SK-N-SH (cell line): ENCODE measurements around the gene LHFPL5. TPM values are rescaled to one million over a fixed set of nuclear protein-coding genes. Genes with fewer than 3 reads are reported as not detected.

Experiments
- CTCF ChIA-PET: fragments of 300-600, 350-600 bp; formaldehyde crosslinking; extraction: SDS; loops from one replicate; lab custom pipeline; 2021; lab: Yijun Ruan, JAX
- POLR2A ChIA-PET: fragments of 350-600 bp; sonication (Branson Sonifier 250); formaldehyde crosslinking; extraction: SDS; loops from one replicate; lab custom pipeline; 2020; ENCODE audit warnings: antibody characterized with exemption, inconsistent platforms; lab: Yijun Ruan, JAX
- DNase-seq: peaks from one replicate; pipeline ENCODE4 v3.0.0; 2012
- H2AFZ ChIP-seq: fragments of 200-600 bp; sonication (generic); 2 replicates; pipeline ENCODE4 v1.8.1; 2016; ENCODE audit warnings: antibody characterized with exemption, mild to moderate bottlenecking, low read depth
- H3F3A ChIP-seq: fragments of 200-600 bp; sonication (generic); replicated peaks from 2 replicates; pipeline ENCODE3; 2016; ENCODE audit warnings: antibody characterized with exemption, mild to moderate bottlenecking; ENCODE audit not compliant: insufficient read depth
- H3K27ac ChIP-seq, 2 experiments: fragments of 200-500 bp in 1 of 2; fragments of 200-600 bp in 1 of 2; sonication (Bioruptor generic) in 1 of 2; sonication (generic), shearing (Covaris generic) in 1 of 2; 2 replicates each; pipeline versions ENCODE4 v1.5.1 to v1.6.1; 2014 to 2016; ENCODE audit warnings: low read depth in 2 of 2, inconsistent platforms in 1 of 2, low read length in 1 of 2, mild to moderate bottlenecking in 1 of 2, mixed read lengths in 1 of 2
- H3K27me3 ChIP-seq: fragments of 200-600 bp; sonication (generic), shearing (Covaris generic); 2 replicates; pipeline ENCODE4 v1.6.1; 2016; ENCODE audit warnings: mixed run types; ENCODE audit not compliant: insufficient read depth
- H3K36me3 ChIP-seq, 2 experiments: fragments of 200-500 bp in 1 of 2; fragments of 200-600 bp in 1 of 2; sonication (Bioruptor generic) in 1 of 2; sonication (generic) in 1 of 2; replicated peaks in 1 of 2; 2 replicates each; pipeline versions ENCODE3 to v1.5.1; 2014 to 2016; ENCODE audit warnings: low read length in 1 of 2, mild to moderate bottlenecking in 1 of 2; ENCODE audit not compliant: insufficient read depth in 2 of 2, control insufficient read depth in 1 of 2
- H3K4me1 ChIP-seq, 2 experiments: fragments of 200-500 bp in 1 of 2; fragments of 200-600 bp in 1 of 2; sonication (Bioruptor generic) in 1 of 2; sonication (generic), shearing (Covaris generic) in 1 of 2; 2 replicates each; pipeline versions ENCODE4 v1.5.1 to v1.6.1; 2014 to 2016; ENCODE audit warnings: low read depth in 1 of 2, low read length in 1 of 2, mixed run types in 1 of 2; ENCODE audit not compliant: insufficient read depth in 2 of 2, control insufficient read depth in 1 of 2
- H3K4me2 ChIP-seq: fragments of 200-600 bp; sonication (generic), shearing (Covaris generic); 2 replicates; pipeline ENCODE4 v1.6.1; 2017; ENCODE audit warnings: mixed run types
- H3K4me3 ChIP-seq, 2 experiments: fragments of 200-500 bp in 1 of 2; fragments of 200-600 bp in 1 of 2; sonication (Bioruptor generic) in 1 of 2; sonication (generic), shearing (Covaris generic) in 1 of 2; 2 replicates each; pipeline versions ENCODE4 v1.5.1 to v1.8.1; 2014 to 2016; ENCODE audit warnings: low read depth in 2 of 2, inconsistent platforms in 1 of 2, low read length in 1 of 2, mild to moderate bottlenecking in 1 of 2, mixed read lengths in 1 of 2, moderate library complexity in 1 of 2
- H3K79me2 ChIP-seq: fragments of 200-600 bp; sonication (generic); 2 replicates; pipeline ENCODE4 v1.8.1; 2017; ENCODE audit warnings: mild to moderate bottlenecking; ENCODE audit not compliant: insufficient read depth
- H3K9ac ChIP-seq: fragments of 200-600 bp; sonication (generic); 2 replicates; pipeline ENCODE4 v1.6.1; 2017; ENCODE audit warnings: mixed run types
- H3K9me2 ChIP-seq: fragments of 200-600 bp; sonication (generic); 2 replicates; pipeline ENCODE4 v1.6.1; 2017; ENCODE audit warnings: mixed run types
- H3K9me3 ChIP-seq: fragments of 200-600 bp; sonication (generic); 2 replicates; pipeline ENCODE4 v1.6.1; 2017; ENCODE audit warnings: mixed run types, mild to moderate bottlenecking, moderate library complexity
- H4K20me1 ChIP-seq: fragments of 200-600 bp; sonication (generic); 2 replicates; pipeline ENCODE4 v1.6.1; 2017; ENCODE audit warnings: mild to moderate bottlenecking, mixed run types; ENCODE audit not compliant: insufficient read depth
- EZH2phosphoT487 ChIP-seq: fragments of 200-600 bp; sonication (generic); IDR thresholded peaks from 2 replicates; pipeline ENCODE4 v1.6.1; 2017; ENCODE audit warnings: low read depth, mixed run types, mild to moderate bottlenecking, antibody characterized with exemption, moderate library complexity, borderline replicate concordance
- FOXM1 ChIP-seq: IDR thresholded peaks from 2 replicates; pipeline ENCODE4 v1.4.0; 2012; ENCODE audit warnings: low read depth, mild to moderate bottlenecking
- JUND ChIP-seq: IDR thresholded peaks from 2 replicates; pipeline ENCODE4 v1.4.0; 2012
- MAX ChIP-seq: IDR thresholded peaks from 2 replicates; pipeline ENCODE4 v1.4.0; 2012; ENCODE audit warnings: low read depth
- NFIC ChIP-seq: IDR thresholded peaks from 2 replicates; pipeline ENCODE4 v1.4.0; 2012; ENCODE audit warnings: borderline replicate concordance
- NRF1 ChIP-seq: IDR thresholded peaks from 2 replicates; pipeline ENCODE4 v1.6.1; 2012; ENCODE audit warnings: low read depth, mild to moderate bottlenecking, low read length
- POLR2AphosphoS5 ChIP-seq: IDR thresholded peaks from 2 replicates; pipeline ENCODE4 v1.6.1; 2012; ENCODE audit warnings: low read depth, low read length
- RCOR1 ChIP-seq: fragments of 150-350 bp; IDR thresholded peaks from 2 replicates; pipeline ENCODE4 v1.6.1; 2017; ENCODE audit warnings: antibody characterized with exemption, low read length
- SIN3A ChIP-seq: IDR thresholded peaks from 2 replicates; pipeline ENCODE4 v1.6.1; 2012; ENCODE audit warnings: low read depth, mild to moderate bottlenecking, low read length, moderate library complexity, borderline replicate concordance
- SMC3 ChIP-seq: IDR thresholded peaks from 2 replicates; pipeline ENCODE4 v1.6.1; 2012; ENCODE audit warnings: low read depth, low read length, improper control_type of control experiment
- TAF1 ChIP-seq: IDR thresholded peaks from 2 replicates; pipeline ENCODE4 v1.6.1; 2012; ENCODE audit warnings: low read depth, mild to moderate bottlenecking, low read length, moderate library complexity, borderline replicate concordance
- USF1 ChIP-seq: IDR thresholded peaks from 2 replicates; pipeline ENCODE4 v1.4.0; 2012; ENCODE audit warnings: low read depth, borderline replicate concordance
- USF2 ChIP-seq: fragments of 150-350 bp; IDR thresholded peaks from 2 replicates; pipeline ENCODE4 v1.6.1; 2017; ENCODE audit warnings: antibody characterized with exemption, low read length, low read depth, borderline replicate concordance
- ZBTB33 ChIP-seq: IDR thresholded peaks from 2 replicates; pipeline ENCODE4 v1.4.0; 2012; ENCODE audit warnings: low read depth, borderline replicate concordance
- WGBS: methylation state at CpG from one replicate; pipeline ENCODE4 v1.1.6; 2017; ENCODE audit warnings: low lambda C conversion rate; 5-methylcytosine and 5-hydroxymethylcytosine counted together
- polyA plus RNA-seq, 3 experiments: library from polyadenylated mRNA; depleted of rRNA; stranded (reverse); fragments of >200 nt; gene quantifications; 2 replicates each; pipeline ENCODE4 v1.2.3, GENCODE V29; 2012

Gene LHFPL5
- polyA plus RNA-seq, 1 of the 3 experiments (the other 2 are of a cell fraction) = not detected

- ChIA-PET CTCF (no interaction called here), POLR2A (no interaction called here)
- H3K4me3 ChIP-seq = no peak overlapping the region
- H3K79me2 ChIP-seq = no peaks in the 10 kb centered on the region
- 82% methylated on average over 17 of the region's 17 CpGs for WGBS
- no peak for DNase-seq
- H3K27me3 ChIP-seq = peaks cover 10% of the 10 kb centered on the region
- H3K9me2 ChIP-seq = no peaks in the 10 kb centered on the region
- H3K27ac ChIP-seq = no peak overlapping the region
- H3K4me1 ChIP-seq = no peaks in the 10 kb centered on the region
- no peak overlapping the region for H3K4me2 ChIP-seq
- TF ChIP-seq NRF1 (no peak), FOXM1 (no peak), USF1 (no peak), SMC3 (no peak), TAF1 (no peak), SIN3A (no peak), POLR2AphosphoS5 (no peak), JUND (no peak), EZH2phosphoT487 (no peak), USF2 (no peak), RCOR1 (no peak), NFIC (no peak), ZBTB33 (no peak), MAX (no peak)
- TF ChIP-seq, all 33 proteins: peak for 0
- Histone ChIP-seq H3F3A (no peaks in the 10 kb centered on the region), H4K20me1 (no peaks in the 10 kb centered on the region), H3K9ac (no peak overlapping the region), H3K9me3 (no peaks in the 10 kb centered on the region), H2AFZ (no peak overlapping the region), H3K36me3 (no peaks in the 10 kb centered on the region)
Measured at GRCh38 chr6:35794536-35795452, 10.4 kb upstream of the LHFPL5 start.
